ENCODE data around the gene SOSTDC1.
"Not testable (repeated sequence)": the region's sequence is repeated elsewhere in the genome, so short reads cannot be mapped to it uniquely, and the experiment has no call there.

The SOSTDC1 gene

DNA sequence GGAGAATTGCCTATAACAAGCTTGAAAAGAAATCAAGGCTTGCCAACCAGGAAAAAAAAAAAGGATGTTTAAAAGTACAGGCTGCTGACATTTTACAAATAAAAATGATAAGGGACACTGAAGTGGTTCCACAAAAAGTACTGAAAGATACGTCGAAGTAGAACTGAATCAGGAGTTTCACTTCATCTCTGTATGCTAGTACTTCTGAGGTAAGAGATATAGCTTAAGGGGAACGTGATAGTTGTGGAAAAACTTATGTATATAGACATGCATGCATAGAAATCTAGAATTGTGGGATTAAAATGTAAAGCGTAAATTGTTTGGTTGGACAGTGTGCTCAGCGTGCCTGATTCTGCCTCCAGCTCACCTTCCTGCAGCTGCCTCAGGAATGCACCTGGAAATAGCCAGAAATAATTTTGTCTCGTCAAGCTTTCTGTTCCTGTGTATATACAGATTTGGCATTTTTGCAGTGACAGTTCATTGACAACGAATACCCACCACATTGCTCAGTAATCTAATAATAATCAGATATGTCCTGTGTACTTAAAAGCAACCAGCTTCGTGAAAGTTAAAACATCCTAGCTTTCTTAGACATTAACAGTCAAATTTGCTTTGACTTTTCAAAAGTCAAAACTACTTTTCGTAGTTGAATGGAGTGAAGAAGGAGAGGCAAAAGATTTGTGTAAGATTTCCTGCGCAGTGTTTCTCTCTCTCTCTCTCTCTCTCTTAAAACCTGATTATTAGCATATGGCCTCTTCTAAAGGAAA is 1.4 kb downstream of the SOSTDC1 start:
- no peak for DNase-seq (ENCODE audit: low read depth in 2 of 2)
- TF ChIP-seq, protein P1, sequence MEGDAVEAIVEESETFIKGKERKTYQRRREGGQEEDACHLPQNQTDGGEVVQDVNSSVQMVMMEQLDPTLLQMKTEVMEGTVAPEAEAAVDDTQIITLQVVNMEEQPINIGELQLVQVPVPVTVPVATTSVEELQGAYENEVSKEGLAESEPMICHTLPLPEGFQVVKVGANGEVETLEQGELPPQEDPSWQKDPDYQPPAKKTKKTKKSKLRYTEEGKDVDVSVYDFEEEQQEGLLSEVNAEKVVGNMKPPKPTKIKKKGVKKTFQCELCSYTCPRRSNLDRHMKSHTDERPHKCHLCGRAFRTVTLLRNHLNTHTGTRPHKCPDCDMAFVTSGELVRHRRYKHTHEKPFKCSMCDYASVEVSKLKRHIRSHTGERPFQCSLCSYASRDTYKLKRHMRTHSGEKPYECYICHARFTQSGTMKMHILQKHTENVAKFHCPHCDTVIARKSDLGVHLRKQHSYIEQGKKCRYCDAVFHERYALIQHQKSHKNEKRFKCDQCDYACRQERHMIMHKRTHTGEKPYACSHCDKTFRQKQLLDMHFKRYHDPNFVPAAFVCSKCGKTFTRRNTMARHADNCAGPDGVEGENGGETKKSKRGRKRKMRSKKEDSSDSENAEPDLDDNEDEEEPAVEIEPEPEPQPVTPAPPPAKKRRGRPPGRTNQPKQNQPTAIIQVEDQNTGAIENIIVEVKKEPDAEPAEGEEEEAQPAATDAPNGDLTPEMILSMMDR (IDR thresholded peaks at IDR 0.05; ENCODE audit: low read depth, low read length) = no peak
- H3K4me3 ChIP-seq (replicated peaks in 1 of 2; ENCODE audit: low read depth in 2 of 2, low read length in 2 of 2) = no peak overlapping the region

DNA sequence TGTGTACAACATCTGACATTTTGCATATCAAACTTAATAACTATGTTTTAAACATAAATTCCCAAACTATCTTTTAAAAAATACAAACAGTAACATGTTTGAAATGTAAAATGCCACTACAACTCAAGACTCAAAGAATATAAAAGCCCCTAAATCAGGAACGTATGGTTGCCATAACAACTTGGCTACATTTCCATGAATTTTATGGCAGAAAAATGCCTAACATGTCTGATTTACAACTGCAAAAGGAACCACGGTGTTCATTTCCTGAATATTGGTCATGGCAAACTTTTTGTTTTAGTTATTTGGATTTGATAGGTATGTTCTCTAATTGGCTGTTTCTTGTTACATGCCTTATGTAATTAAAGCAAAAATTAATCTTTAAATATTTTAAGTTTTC is 2.0 kb downstream of the SOSTDC1 start:
- no peak for DNase-seq (ENCODE audit: low read depth in 2 of 2)
- no peak overlapping the region for H3K4me3 ChIP-seq (replicated peaks in 1 of 2; ENCODE audit: low read depth in 2 of 2, low read length in 2 of 2)
- TF ChIP-seq, protein P1 (IDR thresholded peaks at IDR 0.05; ENCODE audit: low read depth, low read length) = no peak

DNA sequence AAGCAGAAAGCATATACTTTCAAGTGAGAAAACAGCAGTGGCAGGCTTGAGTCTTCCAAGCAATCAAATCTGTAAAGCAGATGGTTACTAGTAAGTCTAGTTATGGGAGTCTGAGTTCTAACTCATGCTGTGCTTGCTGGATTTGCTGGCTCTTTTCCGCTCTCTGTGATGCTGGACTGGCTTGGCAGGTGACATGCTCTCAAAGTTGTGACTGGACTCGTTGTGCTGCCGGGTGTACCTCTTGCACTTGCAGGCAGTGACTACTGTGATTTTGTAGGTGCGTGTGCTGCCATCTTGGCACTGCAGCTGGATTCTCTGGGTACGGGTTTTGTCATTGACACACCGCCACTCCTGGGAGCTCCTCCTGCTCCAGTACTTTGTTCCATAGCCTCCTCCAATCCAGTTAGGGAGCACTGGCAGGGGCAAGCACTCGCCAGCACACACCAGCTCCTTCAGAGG is 3.1 kb downstream of the SOSTDC1 start:
- H3K4me3 ChIP-seq (replicated peaks in 1 of 2; ENCODE audit: low read depth in 2 of 2, low read length in 2 of 2) = no peak overlapping the region
- TF ChIP-seq, protein P1 (IDR thresholded peaks at IDR 0.05; ENCODE audit: low read depth, low read length) = no peak
- DNase-seq (ENCODE audit: low read depth in 2 of 2) = no peak

DNA sequence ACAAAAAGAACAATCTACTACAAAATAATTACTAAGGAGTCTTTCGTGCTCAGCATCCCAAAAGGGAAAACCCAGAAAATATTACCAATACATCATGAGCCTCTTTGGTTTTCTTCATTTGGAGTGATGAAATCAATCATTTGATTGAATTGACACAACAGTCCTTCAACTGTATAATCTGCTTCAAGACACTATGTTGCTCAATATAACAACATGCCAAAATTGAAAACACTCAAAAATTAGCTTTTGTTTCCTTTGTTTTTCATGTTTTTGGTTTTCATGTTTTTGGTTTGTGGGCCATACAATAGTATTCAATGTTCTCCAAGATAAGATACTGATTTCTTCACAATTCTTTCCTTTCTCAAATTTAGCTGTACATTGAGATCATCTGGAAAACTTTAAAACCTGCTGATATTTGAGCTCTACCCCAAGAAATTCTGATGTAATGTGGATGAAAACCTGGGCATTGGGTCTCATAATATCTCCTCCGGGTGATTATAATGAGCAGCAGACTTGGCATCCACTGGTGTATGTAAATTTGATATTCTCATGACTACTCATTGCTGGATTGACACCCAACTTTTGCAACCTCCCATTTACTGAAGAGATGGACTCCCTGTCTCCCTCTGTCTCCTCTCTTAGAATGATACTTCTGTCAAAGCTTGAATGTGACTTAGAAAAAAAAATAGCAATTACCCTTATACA is 4.6 kb downstream of the SOSTDC1 start:
- no peak for DNase-seq (ENCODE audit: low read depth in 2 of 2)
- H3K4me3 ChIP-seq (replicated peaks in 1 of 2; ENCODE audit: low read depth in 2 of 2, low read length in 2 of 2) = no peak overlapping the region
- TF ChIP-seq, protein P1 (IDR thresholded peaks at IDR 0.05; ENCODE audit: low read depth, low read length) = no peak

DNA sequence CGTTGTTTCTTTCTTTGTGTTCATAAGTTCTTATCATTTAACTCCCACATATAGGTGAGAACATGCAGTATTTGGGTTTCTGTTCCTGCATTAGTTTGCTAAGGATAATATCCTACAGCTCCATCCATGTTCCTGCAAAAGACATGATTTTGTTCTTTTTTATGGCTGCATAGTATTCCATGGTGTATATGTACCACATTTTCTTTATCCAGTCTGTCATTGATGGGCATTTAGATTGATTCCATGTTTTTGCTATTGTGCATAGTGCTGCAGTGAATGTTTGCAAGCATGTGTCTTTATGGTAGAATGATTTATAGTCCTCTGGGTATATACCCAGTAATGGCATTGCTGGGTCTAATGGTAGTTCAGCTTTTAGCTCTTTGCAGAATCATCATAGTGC is 9.2 kb downstream of the SOSTDC1 start:
- not testable (repeated sequence) for DNase-seq (ENCODE audit: low read depth in 2 of 2)

DNA sequence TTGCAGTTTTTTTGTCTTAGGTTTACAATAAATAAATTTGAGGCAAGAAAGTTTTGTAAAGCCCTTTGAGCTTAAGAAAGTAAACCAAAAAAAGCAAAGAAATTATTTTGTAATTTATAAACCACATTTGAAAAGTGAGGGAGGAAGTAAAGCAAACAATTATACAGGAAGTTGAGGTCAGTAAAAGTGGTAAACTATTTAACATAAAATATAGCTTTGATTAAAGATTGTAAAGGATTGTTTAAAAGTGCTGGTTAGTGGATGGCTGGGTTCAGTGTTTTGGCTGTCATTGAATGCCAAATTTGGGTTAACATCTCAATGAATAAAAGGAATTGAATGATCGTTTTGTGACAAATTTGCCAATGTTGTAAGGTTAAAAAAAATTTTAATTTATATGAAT is 9.9 kb downstream of the SOSTDC1 start:
- TF ChIP-seq, protein P1 (IDR thresholded peaks at IDR 0.05; ENCODE audit: low read depth, low read length) = no peak
- H3K4me3 ChIP-seq (replicated peaks in 1 of 2; ENCODE audit: low read depth in 2 of 2, low read length in 2 of 2) = no peak overlapping the region
- DNase-seq (ENCODE audit: low read depth in 2 of 2) = no peak

More for the DNA sequence above, 9.2 kb downstream of the SOSTDC1 start:
- not testable (repeated sequence) for H3K4me3 ChIP-seq (replicated peaks in 1 of 2; ENCODE audit: low read depth in 2 of 2, low read length in 2 of 2)

DNA sequence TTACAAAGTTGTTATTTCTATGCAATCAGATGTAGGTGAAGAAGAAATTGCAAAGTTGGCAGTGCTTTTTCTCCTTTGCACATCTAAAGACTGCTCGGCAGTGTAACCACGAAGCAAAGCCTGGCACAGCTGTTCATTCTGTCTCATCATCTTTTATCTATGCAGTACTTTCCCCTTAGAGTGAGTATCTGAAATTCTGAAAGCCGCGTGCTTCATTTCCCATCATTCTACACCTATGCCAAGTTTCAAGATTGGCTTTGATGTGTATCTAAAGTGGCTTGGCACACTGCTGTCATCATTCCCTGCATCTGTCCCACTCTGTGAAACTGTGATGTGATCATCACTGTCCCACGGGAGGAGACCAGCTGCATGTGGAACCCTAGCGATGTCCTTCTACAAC is 15.2 kb downstream of the SOSTDC1 start:
- no peak overlapping the region for H3K4me3 ChIP-seq (replicated peaks in 1 of 2; ENCODE audit: low read depth in 2 of 2, low read length in 2 of 2)
- no peak for DNase-seq (ENCODE audit: low read depth in 2 of 2)
- TF ChIP-seq, protein P1 (IDR thresholded peaks at IDR 0.05; ENCODE audit: low read depth, low read length) = no peak
